GM06990 (cell line): ENCODE results near the gene NPR2.

ENCODE experiments used
- DNase-seq: peaks from one replicate; pipeline ENCODE4 v3.0.0-alpha.2; 2011; ENCODE audit not compliant: insufficient read length; ENCODE audit errors: extremely low read depth
- H3K27me3 ChIP-seq: replicated peaks from 2 replicates; pipeline ENCODE4 v1.6.0; 2011; ENCODE audit warnings: low read length; ENCODE audit not compliant: control insufficient read depth, insufficient read depth
- H3K36me3 ChIP-seq: 2 replicates; pipeline ENCODE4 v1.5.1; 2011; ENCODE audit warnings: low read length; ENCODE audit not compliant: control insufficient read depth, insufficient read depth
- H3K4me3 ChIP-seq: replicated peaks from 2 replicates; pipeline ENCODE4 v1.5.1; 2011; ENCODE audit warnings: low read depth, mild to moderate bottlenecking, control low read depth, low read length
- CTCF ChIP-seq: IDR thresholded peaks from 2 replicates; pipeline ENCODE4 v1.5.1; 2011; ENCODE audit warnings: low read length, control low read depth, mild to moderate bottlenecking, inconsistent platforms; ENCODE audit not compliant: insufficient read depth, poor library complexity, severe bottlenecking

Gene NPR2

GRCh38 chr9:35829764-35830096 lies 38.3 kb downstream of the NPR2 start:
- peak overlapping the region; percentile 86 for H3K4me3 ChIP-seq
- TF ChIP-seq CTCF: no peak
- H3K27me3 ChIP-seq: no peaks in the 10 kb centered on the region

GRCh38 chr9:35831040-35831439 lies 39.6 kb downstream of the NPR2 start:
- H3K36me3 ChIP-seq: no peaks in the 10 kb centered on the region
- no peaks in the 10 kb centered on the region for H3K27me3 ChIP-seq
- DNase-seq: no peak
- TF ChIP-seq CTCF: no peak
- no peak overlapping the region for H3K4me3 ChIP-seq

More at GRCh38 chr9:35829764-35830096, 38.3 kb downstream of the NPR2 start:
- no peak for DNase-seq
- H3K36me3 ChIP-seq: no peaks in the 10 kb centered on the region

GRCh38 chr9:35832814-35833213 lies 41.4 kb downstream of the NPR2 start:
- Histone ChIP-seq H3K4me3 (no peak overlapping the region), H3K36me3 (no peaks in the 10 kb centered on the region), H3K27me3 (no peaks in the 10 kb centered on the region)
- TF ChIP-seq CTCF: no peak
- no peak for DNase-seq

- no peak for DNase-seq
- TF ChIP-seq CTCF: no peak
Measured at GRCh38 chr9:35834260-35835215, 43.1 kb downstream of the NPR2 start.

GRCh38 chr9:35835216-35835632 lies 43.8 kb downstream of the NPR2 start:
- H3K36me3 ChIP-seq: no peaks in the 10 kb centered on the region
- no peak for DNase-seq
- no peak overlapping the region for H3K4me3 ChIP-seq
- TF ChIP-seq CTCF: peak; percentile 44
- no peaks in the 10 kb centered on the region for H3K27me3 ChIP-seq

More at GRCh38 chr9:35834260-35835215, 43.1 kb downstream of the NPR2 start:
- Histone ChIP-seq H3K27me3 (no peaks in the 10 kb centered on the region), H3K36me3 (no peaks in the 10 kb centered on the region), H3K4me3 (no peak overlapping the region)
